IPS-18a (cell line): ENCODE data around the gene GOLGA5.
A peak's percentile ranks its signal among the peaks of the same experiment; 100 is the strongest.
"Not testable (repeated sequence)": the region's sequence is repeated elsewhere in the genome, so short reads cannot be mapped to it uniquely, and the experiment has no call there.

Experiments
- H3K27ac ChIP-seq: one replicate; pipeline ENCODE4 v1.5.1; 2013; ENCODE audit warnings: low read length
- H3K27me3 ChIP-seq: one replicate; pipeline ENCODE4 v1.6.1; 2013; ENCODE audit warnings: mild to moderate bottlenecking, low read length; ENCODE audit not compliant: control insufficient read depth, insufficient read depth
- H3K36me3 ChIP-seq: one replicate; pipeline ENCODE4 v1.6.1; 2013; ENCODE audit warnings: low read depth, low read length; ENCODE audit not compliant: control insufficient read depth
- H3K4me1 ChIP-seq: one replicate; pipeline ENCODE4 v1.6.1; 2013; ENCODE audit warnings: low read depth, low read length; ENCODE audit not compliant: control insufficient read depth
- H3K4me3 ChIP-seq: one replicate; pipeline ENCODE4 v1.5.1; 2013; ENCODE audit warnings: low read length
- H3K9ac ChIP-seq: one replicate; pipeline ENCODE4 v1.6.1; 2013; ENCODE audit warnings: mild to moderate bottlenecking, low read length, moderate library complexity
- H3K9me3 ChIP-seq: one replicate; pipeline ENCODE4 v1.6.1; 2013; ENCODE audit warnings: low read depth, low read length; ENCODE audit not compliant: control insufficient read depth

GOLGA5 gene

DNA sequence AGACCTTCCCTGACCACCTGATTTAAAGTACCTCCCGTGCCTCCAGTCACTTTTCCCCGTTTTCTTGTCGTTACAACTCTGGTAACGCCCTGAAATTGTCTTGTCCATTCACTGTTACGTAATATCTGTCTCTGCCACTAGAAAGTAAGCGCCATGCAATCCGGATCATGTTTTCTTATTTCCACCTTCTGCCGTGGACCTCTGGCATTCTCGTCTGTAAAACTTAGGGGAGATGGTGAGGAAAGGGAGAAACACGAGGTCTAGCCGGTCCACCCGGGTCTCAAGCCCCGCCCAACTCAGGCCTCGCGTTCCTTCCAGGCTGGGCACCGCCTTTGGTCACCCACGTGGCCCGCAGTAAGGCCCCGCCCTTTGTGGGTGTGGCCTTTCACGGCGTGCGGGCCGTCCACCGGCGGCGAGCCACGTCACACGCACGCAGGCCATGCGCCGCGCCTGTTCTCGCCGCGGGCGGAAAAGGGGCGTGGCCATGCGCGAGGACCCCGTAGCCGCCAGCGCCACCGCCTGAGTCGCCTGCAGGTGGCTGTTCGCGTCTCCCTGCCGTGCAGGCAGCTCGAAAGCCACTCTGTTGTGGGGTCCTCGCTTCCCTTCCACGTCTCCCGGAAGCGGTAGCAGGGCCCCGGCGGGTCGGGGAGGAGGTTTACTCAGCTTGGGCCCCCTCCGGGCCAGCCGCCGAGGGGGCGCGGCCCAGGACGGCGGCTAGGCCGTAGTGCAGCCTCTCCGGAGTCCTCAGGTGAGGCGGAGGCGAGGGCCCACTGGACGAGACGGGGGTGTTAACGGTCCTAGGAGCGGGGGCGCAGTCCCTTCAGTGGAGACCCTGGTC, at the start of gene GOLGA5:
GOLGA5 (plus strand) TSS at position 597 of the 838 bp plus-strand sequence. CDS start 3,133 bp downstream, outside the sequence.
- peaks cover 14% of the 10 kb centered on the region for H3K36me3 ChIP-seq
- peaks cover 12% of the 10 kb centered on the region for H3K4me1 ChIP-seq
- no peak within 1 kb of the TSS for H3K27ac ChIP-seq
- H3K9ac ChIP-seq = peak within 1 kb of the TSS; percentile 83
- H3K27me3 ChIP-seq = no peaks in the 10 kb centered on the region
- no peaks in the 10 kb centered on the region for H3K9me3 ChIP-seq
- H3K4me3 ChIP-seq = peak within 1 kb of the TSS; percentile 97

DNA sequence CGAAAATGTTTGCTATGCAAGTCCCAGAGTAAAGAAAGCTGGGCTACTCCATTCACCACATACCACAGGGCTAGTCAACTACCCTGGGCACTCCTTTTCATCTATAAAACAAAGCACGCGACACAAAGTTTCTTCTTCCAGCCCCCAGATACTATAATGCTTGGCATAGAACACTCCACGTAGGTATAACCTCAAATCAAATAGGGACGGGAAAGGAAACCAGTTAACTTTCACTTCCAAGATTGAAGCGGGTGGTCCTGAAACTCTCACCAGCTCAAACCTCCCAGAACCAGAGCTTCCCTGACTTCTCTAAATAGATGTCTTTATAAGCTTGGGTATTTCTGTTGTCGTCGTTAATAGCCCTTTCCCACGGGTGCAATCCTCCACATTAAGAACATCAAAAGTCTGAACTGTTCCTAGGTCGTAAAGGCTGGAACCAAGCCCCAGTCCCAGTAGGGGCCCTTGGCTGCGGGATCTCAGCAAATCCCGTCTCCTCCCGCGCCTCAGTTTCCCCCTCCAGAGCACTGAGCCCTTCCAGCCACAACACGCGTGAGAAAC, 46.3 kb upstream of the GOLGA5 start:
- no peaks in the 10 kb centered on the region for H3K36me3 ChIP-seq
- peak overlapping the region; percentile 90 for H3K4me3 ChIP-seq
- H3K27me3 ChIP-seq = peaks cover 17% of the 10 kb centered on the region
- peak overlapping the region; percentile 62 for H3K9ac ChIP-seq
- H3K27ac ChIP-seq = no peak overlapping the region
- H3K9me3 ChIP-seq = no peaks in the 10 kb centered on the region
- H3K4me1 ChIP-seq = peaks cover 4% of the 10 kb centered on the region

DNA sequence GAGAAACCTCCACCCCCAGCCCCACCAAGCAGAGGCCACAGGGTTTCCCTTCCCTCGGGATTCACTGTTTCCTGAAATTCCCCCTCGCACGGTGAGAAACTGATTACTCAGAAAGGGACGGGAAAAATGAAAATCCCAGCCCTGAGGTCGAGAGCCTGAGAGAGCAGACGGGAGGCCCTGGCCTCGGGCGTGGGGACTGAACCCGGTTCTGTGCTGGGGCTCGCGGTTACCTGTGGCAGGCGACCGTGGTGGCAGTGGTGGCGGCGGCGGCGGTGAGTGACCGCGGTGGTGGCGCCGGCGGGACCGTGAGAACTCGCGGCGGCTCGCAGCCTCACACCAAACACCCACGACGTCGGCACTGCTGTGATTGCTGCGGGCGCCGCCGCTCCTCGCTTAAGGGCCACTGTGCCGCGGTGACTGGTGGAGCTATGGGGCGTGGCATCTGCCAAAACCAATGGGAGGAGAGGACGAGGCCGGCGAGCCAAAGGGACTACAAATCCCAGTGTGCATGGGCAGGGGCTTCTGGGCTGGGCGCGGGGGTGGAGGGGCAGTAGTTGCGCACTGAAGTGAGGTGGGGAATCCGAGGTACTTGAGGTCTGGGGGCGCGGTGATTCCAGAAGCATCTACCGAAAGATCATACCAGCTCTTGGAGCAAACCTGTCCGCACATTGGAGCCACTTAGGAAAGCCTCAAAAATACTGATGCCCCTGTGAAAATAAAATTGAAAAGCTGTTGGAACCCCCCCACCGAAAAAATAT, 45.7 kb upstream of the GOLGA5 start, which contains the start of gene LGMN:
LGMN (minus strand) TSS at position 369 of the 758 bp plus-strand sequence. CDS start 15,841 bp downstream, outside the sequence.
- Histone ChIP-seq H3K27ac (no peak within 1 kb of the TSS), H3K9ac (peak within 1 kb of the TSS; percentile 62), H3K36me3 (no peaks in the 10 kb centered on the region), H3K27me3 (peaks cover 17% of the 10 kb centered on the region), H3K4me1 (peaks cover 4% of the 10 kb centered on the region), H3K9me3 (no peaks in the 10 kb centered on the region), H3K4me3 (peak within 1 kb of the TSS; percentile 90)

- H3K4me3 ChIP-seq, H3K27ac ChIP-seq: not testable (repeated sequence)
Measured at GRCh38 chr14:92750222-92750728, 43.8 kb upstream of the GOLGA5 start.

DNA sequence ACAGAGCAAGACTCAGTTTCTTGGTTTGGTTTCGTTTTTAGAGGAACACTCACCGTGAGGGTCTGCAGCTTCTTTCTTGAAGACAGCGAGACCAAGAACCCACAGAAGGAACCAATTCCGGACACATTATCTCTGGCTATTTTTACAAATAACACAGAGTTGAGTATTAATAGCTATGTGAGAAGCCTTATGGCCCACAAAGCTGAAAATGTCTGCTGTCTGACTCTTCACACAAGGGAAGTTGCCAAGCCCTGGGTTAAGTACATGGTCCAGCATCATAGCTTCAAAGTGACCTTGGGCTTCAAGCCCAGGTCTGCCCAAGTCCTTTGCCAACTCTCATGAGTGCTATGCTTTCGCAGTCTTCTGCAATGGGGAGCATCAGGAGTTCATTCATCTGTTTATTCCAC, 43.1 kb upstream of the GOLGA5 start:
- Histone ChIP-seq H3K9ac (no peak overlapping the region), H3K27me3 (peaks cover 17% of the 10 kb centered on the region), H3K9me3 (no peaks in the 10 kb centered on the region), H3K4me1 (peaks cover 4% of the 10 kb centered on the region), H3K4me3 (no peak overlapping the region), H3K27ac (no peak overlapping the region), H3K36me3 (no peaks in the 10 kb centered on the region)

More at GRCh38 chr14:92750222-92750728, 43.8 kb upstream of the GOLGA5 start:
- H3K4me1 ChIP-seq, H3K9ac ChIP-seq, H3K9me3 ChIP-seq, H3K36me3 ChIP-seq: not testable (repeated sequence)
- H3K27me3 ChIP-seq = peaks cover 17% of the 10 kb centered on the region

- H3K36me3 ChIP-seq = no peaks in the 10 kb centered on the region
- peaks cover 4% of the 10 kb centered on the region for H3K4me1 ChIP-seq
- H3K4me3 ChIP-seq = no peak overlapping the region
- H3K9me3 ChIP-seq = no peaks in the 10 kb centered on the region
- H3K27ac ChIP-seq = no peak overlapping the region
- H3K27me3 ChIP-seq = peaks cover 17% of the 10 kb centered on the region
- no peak overlapping the region for H3K9ac ChIP-seq
Measured at GRCh38 chr14:92751819-92752218, 42.3 kb upstream of the GOLGA5 start.

DNA sequence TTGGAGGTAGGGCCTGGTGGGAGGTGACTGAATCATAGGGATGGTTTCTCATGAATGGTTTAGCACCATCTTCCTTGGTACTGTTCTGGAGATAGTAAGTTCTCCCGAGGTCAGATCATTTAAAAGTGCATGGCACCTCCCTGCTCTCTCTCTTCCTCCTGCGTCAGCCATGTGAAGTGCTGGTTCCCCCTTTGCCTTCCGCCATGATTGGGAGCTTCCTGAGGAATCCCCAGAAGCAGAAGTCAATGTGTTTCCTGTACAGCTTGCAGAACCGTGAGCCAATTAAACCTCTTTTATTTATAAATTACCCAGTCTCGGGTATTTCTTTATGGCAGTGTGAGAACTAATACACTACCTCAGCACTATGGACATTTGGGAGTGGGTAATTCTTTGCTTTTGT, 40.9 kb upstream of the GOLGA5 start:
- Histone ChIP-seq H3K9me3 (no peaks in the 10 kb centered on the region), H3K4me1 (no peaks in the 10 kb centered on the region), H3K27ac (no peak overlapping the region), H3K4me3 (no peak overlapping the region), H3K9ac (no peak overlapping the region), H3K27me3 (peaks cover 8% of the 10 kb centered on the region), H3K36me3 (no peaks in the 10 kb centered on the region)

DNA sequence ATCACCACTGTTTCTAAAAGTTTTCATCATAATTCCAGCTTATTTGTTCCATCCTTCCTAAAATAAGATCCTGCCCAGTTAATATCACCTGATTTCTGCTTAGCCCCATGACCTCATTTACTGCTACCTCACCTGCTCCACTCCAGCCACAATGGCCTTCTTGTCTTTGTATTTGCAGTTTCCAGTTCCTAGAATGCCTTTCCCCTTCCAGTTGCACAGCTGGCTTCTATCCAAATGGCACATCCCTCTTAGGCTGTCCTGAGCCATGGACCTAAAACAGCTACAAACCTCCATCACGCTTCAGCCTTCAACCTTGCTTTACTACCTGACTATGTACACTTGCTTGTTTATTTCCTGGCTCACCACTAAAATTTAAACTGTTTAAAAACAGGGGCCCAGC, 39.1 kb upstream of the GOLGA5 start:
- Histone ChIP-seq H3K4me1 (no peaks in the 10 kb centered on the region), H3K9me3 (no peaks in the 10 kb centered on the region), H3K9ac (no peak overlapping the region), H3K27me3 (no peaks in the 10 kb centered on the region), H3K36me3 (no peaks in the 10 kb centered on the region), H3K4me3 (no peak overlapping the region), H3K27ac (no peak overlapping the region)

DNA sequence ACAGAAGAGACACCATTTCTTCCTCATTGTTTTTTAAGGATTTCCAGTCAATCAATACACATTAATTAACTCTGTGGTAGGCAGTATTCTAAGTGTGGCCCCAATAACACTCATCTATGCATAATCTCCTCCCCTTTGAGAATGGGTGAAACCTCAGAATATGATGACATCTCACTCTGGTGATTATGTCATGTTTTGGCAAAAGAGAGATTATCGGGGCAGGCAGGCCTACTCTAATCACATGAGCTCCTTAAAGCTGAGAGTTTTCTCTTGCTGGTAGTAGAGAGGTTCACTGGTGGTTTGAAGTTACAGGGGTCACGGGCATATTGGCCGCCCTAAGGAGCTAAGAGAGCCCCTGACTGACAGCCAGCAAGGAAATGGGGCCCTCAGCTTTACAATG, 38.6 kb upstream of the GOLGA5 start:
- H3K36me3 ChIP-seq = no peaks in the 10 kb centered on the region
- H3K9ac ChIP-seq = no peak overlapping the region
- H3K27me3 ChIP-seq = no peaks in the 10 kb centered on the region
- no peak overlapping the region for H3K4me3 ChIP-seq
- H3K4me1 ChIP-seq = no peaks in the 10 kb centered on the region
- no peaks in the 10 kb centered on the region for H3K9me3 ChIP-seq
- H3K27ac ChIP-seq = no peak overlapping the region

GRCh38 chr14:92756446-92756845, 37.7 kb upstream of the GOLGA5 start:
- Histone ChIP-seq H3K4me3 (no peak overlapping the region), H3K27ac (no peak overlapping the region), H3K9me3 (no peaks in the 10 kb centered on the region), H3K27me3 (no peaks in the 10 kb centered on the region), H3K9ac (no peak overlapping the region), H3K4me1 (no peaks in the 10 kb centered on the region), H3K36me3 (no peaks in the 10 kb centered on the region)

DNA sequence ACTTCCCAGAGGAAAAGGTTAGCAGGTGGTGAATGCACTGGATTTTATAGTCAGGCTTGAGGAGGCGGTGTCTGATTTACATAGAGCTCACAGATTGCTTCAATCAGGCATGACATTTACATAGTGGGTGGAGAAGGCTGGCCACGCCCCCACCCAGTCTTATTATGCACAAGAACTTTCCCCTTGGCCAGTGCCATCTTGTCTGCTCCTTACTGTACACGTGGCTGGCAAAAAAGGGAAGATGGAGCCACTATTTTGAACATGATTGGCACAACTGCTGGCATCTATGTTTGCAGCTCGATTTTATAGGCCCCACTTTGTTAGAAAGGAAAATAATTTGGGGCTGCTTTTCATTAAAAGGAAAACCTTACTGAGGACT, 34.8 kb upstream of the GOLGA5 start:
- H3K27me3 ChIP-seq = no peaks in the 10 kb centered on the region
- H3K27ac ChIP-seq = no peak overlapping the region
- H3K9me3 ChIP-seq = no peaks in the 10 kb centered on the region
- H3K36me3 ChIP-seq = no peaks in the 10 kb centered on the region
- H3K4me3 ChIP-seq = no peak overlapping the region
- no peak overlapping the region for H3K9ac ChIP-seq
- H3K4me1 ChIP-seq = no peaks in the 10 kb centered on the region
